Peyer's patch (tissue), 4 donors: ENCODE data around the gene RCC2.

Experiments used
- POLR2A ChIP-seq, 2 donors: fragments of 450-650 bp; IDR thresholded peaks; one replicate each; pipeline ENCODE4 v1.5.1; 2017; ENCODE audit warnings: antibody characterized with exemption in 2 of 2, mild to moderate bottlenecking in 2 of 2, moderate library complexity in 2 of 2
- TF ChIP-seq, protein P1 (sequence below), 6 experiments: fragments of 450-650 bp in 4 of 6; fragments of 200-600 bp in 2 of 6; sonication (generic) in 1 of 6; IDR thresholded peaks; one replicate each; pipeline ENCODE4 v1.5.1; 2017 to 2019; ENCODE audit warnings: antibody characterized with exemption in 6 of 6, mild to moderate bottlenecking in 3 of 6, moderate library complexity in 1 of 6

GRCh38 chr1:17447501-17447992, 8.1 kb upstream of the RCC2 start:
- TF ChIP-seq, protein P1, sequence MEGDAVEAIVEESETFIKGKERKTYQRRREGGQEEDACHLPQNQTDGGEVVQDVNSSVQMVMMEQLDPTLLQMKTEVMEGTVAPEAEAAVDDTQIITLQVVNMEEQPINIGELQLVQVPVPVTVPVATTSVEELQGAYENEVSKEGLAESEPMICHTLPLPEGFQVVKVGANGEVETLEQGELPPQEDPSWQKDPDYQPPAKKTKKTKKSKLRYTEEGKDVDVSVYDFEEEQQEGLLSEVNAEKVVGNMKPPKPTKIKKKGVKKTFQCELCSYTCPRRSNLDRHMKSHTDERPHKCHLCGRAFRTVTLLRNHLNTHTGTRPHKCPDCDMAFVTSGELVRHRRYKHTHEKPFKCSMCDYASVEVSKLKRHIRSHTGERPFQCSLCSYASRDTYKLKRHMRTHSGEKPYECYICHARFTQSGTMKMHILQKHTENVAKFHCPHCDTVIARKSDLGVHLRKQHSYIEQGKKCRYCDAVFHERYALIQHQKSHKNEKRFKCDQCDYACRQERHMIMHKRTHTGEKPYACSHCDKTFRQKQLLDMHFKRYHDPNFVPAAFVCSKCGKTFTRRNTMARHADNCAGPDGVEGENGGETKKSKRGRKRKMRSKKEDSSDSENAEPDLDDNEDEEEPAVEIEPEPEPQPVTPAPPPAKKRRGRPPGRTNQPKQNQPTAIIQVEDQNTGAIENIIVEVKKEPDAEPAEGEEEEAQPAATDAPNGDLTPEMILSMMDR (IDR thresholded peaks at IDR 0.05): no peak
- no peak for TF ChIP-seq POLR2A (IDR thresholded peaks at IDR 0.05)
